A204.1 (cell line): ENCODE data around the gene E2F3.
"Not testable (repeated sequence)": the region's sequence is repeated elsewhere in the genome, so short reads cannot be mapped to it uniquely, and the experiment has no call there.

Source experiments
- FAIRE-seq: peaks from 2 replicates; lab custom pipeline; 2012; peaks lifted over from hg19 to GRCh38; lab: Jason Lieb, UNC

E2F3 gene

DNA sequence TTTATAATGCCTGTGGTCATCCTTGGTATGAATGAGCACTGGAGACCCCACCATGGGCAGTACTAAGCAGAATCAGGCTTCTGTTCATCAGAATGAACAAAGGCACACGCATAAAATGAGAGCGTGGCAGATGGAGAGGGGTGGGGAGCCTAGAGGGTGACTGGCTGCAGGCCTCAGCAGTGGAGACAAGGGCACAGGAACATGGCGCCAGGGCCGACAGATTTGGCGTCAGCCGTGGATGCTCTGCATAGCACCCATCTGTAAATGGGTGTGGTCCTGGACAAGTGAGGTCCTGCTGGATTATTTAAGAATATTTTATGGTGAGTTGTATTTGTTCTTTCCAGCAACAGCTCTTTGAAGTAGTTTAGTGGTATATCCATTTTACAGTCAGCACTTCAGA, 33.1 kb downstream of the E2F3 start:
- FAIRE-seq, result no peak

DNA sequence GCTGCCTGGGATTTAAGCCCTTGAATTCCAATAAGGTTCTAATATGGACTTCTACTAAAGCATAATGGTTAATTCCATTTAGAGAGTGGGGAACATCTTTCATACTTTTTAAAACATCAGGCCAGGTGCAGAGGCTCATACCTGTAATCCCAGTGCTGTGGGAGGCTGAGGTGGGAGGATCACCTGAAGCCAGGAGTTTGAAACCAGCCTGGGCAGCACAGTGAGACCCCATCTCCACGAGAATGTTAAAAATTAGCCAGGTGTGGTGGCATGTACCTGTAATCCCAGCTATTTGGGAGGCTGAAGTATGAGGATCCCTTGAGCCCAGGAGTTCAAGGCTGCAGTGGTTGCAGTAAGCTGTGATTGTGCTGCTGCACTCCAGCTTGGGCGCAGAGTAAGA, 35.0 kb downstream of the E2F3 start:
- no peak for FAIRE-seq

DNA sequence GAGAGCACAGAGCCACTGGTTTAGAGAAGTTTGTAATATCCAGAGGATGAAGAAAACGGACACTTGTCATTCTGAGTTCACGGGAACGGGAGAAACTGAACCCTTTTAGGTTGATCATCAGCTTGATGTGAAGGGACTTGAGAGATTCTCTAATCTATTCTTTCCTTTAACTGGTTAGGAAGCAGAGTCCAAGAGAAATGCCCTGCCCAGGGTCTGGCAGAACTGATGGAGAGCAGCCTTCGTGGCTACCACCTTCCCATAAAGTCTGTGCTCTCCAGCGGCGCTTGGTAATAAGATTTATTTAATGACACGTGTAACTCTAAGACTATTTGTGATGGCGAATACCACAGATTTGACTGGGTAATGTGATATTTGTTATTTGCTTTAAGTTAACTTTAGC, 36.0 kb downstream of the E2F3 start:
- FAIRE-seq, result no peak

DNA sequence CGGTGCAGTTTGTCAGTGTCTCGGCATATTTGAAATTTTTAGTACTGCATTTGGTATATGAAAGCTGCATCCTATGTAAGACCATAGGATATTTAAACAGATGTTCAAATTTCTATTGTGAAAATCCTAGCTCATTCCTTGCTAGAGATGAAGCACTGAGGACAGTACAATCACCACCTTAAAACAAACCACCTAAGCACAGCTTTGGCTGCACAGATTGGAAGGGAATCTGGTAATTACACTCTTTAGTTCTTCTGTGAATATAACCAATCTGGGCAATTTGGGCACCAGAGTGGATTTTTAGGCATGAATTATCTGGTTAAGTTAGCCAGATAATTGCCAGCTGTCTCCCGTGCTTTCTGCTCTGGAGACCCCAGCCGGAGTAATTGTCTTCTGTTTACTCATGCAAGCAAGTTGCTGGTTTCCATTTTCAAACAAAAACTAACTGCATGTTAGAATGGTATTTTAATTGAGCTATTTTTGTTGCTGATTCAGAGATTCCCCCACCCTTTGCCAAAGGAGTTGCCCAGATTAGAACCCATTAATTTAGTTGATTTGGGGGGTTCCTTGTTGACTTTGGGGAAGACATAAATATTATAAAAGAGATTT, 36.9 kb downstream of the E2F3 start:
- FAIRE-seq, result no peak

DNA sequence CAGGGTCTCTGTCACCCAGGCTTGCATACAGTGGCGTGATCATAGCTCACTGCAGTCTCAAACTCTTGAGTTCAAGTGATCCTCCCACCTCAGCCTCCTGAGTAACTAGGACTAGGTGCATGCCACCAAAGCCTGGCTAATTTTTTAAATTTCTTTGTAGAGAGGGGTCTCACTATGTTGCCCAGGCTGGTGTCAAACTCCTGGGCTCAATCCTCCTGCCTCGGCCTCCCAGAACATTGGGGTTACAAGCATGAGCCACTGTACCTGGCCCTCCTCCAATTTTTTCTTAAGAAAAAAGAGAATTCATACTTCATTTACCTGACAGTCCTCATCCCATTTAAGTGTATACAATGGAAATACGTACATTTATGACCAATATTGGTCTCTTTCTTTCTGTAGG, 37.9 kb downstream of the E2F3 start:
- no peak for FAIRE-seq

DNA sequence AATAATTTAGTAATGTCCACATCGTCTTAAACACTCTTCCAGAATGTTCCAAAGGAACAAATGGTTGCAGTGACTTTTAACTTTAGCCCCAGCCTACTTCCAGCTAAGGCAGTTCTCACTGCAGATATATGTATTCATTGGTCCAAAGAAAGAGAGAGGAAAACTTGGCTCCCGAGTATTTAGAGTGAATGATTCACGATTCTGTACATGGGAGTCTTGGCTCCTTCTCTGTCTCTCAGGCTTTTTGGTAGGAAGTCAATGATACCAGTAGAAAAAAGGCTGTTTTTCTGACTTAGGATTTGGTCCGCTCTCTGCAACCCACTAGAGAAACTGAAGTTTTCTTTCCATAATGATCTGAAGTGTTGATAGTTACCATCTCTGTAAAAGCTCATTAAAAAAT, 38.6 kb downstream of the E2F3 start:
- FAIRE-seq, result no peak

DNA sequence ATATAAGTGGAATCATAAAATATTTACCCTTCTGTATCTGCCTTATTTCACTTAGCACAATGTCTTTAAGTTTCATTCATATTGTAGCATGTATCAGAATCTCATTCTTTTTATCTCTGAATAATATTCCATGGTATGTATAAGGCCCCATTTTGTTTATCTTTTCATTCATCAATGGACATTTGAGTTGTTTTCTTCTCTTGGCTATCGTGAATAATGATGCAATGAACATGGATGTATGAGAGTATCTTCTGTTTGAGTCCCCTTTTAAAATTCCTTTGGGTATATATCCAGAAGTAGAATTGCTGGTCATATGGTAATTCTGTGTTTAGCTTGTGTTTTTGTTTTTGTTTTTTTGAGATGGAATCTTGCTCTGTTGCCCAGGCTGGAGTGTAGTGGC, 39.6 kb downstream of the E2F3 start:
- FAIRE-seq, result no peak

DNA sequence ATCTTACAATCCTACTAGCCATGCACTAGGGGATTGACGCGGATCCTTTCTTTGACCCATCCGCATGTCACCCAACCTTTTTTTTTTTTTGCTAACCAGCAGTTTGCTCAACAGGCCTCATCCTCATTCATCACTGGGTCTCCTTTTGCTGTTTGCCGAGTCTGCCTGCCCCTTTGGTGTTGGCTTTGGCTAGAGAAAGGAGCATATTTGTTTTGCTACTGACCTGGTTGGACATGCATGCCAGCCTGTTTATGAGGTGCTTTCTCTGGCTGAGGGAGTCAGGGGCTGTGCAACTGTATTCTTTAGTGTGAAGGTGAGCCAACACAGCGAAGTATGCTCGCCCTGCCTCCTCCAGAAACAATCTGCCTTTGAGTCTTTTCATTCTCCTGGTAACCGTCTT, 40.2 kb downstream of the E2F3 start:
- FAIRE-seq, result no peak

DNA sequence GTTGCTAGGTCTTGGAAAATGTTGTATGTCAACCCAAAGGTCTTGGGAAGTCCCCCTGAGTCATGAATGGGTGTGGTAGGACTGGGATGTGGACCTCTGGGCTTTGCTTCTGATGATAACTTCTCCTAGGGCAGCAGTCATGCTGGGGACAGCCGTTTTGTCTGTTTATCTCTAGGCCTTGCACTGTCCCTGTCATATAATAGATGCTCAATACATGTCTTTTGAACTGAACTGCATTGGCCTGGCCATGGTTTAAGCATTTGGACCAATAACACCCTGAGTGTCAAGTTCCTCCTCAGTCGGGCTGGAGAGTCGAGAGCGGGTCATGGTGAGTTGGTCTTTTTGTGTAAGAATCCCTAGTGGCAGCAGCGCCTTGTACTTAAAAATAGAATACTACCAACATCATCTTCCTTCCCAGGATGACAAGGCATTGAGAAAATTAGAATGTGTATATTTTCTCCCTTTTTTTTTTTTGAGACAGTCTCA, 43.1 kb downstream of the E2F3 start:
- no peak for FAIRE-seq

DNA sequence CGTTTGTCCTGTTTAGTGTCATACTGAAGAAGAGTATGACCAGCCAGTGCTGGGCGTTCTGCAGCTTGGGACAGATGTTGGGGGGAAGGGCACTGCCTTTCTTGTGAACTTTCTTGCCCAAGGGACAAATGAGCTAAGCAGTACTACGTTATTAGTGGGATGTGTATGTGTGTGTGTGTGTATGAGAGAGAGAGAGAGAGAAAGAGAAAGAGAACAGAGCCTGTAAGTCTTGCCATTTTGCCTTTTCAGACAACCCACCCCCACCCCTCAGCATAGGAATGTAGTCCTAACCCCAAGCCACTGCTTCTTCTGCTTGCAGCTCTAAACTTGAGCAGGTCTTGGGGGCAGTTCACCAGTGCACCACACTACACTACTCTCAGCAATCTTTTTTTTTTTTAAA, 45.5 kb downstream of the E2F3 start:
- no peak for FAIRE-seq

DNA sequence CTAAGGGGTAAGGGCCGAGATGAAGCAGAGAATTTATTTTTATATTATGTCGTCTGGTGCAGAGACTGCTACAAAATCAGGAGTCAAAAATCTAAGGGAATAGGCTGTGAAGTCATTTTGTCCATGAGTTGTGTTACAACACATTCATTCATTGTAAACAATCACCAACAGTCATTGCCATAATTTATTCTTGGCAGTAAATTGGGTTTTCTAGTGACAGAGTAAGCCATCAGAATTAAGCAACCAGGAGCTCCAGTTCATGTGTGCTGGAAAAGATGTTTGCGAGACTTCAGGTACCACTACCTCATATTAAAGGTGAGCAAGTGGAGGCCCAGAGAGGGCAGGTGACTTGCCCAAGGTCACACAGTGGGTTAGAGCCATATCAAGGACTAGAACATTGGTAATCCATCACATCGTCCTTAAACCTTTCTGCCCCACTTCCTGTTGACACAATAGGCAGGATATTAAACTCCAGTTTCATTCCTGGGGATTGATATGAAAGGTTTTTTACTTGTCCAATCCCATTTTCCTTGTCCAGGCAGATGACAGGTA, 46.0 kb downstream of the E2F3 start:
- FAIRE-seq, result no peak

DNA sequence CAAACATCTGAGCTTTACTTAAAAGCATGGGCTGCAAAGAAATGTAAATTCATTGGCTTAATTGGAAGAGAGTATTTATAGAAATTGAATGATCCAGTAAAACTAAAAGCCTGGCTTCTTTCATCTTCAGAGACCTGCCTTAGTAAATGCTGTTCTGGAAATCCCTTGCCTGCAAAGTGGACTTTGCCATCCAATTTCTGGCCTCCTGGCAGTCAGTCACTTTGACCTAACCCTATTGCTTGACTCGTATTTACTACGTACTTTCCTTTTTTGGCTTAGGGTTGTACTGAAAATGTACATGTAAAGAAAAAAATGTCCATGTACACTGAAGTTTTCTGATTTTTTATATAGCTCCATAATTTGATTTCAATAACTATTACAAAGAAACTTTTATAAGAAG, 47.1 kb downstream of the E2F3 start:
- FAIRE-seq, result no peak

DNA sequence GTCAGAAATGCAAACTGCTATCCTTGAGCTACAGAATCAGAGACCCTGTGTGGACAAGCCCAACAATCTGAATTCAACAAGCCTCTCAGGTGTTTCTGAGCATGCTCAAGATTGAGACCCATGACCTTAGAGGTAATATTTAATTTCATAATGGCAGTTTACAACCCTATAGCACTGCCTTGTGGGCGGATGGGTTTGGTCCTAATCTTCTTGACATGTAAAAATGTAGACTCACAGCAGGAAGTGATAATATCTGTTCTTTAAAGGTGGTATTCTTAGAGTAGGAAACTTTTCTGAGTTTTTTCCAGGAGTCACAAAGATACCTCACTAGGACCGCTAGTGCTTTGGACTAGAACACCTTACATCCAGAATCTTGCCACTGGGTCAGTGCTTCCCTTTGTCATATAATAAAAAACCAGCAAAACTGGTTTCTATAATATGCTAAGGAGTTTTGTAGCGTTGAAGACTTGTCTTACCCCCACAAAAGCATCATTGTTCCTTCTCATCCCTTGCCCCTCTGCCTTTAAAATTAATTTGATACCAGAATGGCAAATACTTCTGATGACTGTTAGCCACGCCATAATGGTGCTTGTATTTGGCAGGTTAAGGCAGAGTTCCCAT, 52.6 kb downstream of the E2F3 start:
- FAIRE-seq, result no peak

DNA sequence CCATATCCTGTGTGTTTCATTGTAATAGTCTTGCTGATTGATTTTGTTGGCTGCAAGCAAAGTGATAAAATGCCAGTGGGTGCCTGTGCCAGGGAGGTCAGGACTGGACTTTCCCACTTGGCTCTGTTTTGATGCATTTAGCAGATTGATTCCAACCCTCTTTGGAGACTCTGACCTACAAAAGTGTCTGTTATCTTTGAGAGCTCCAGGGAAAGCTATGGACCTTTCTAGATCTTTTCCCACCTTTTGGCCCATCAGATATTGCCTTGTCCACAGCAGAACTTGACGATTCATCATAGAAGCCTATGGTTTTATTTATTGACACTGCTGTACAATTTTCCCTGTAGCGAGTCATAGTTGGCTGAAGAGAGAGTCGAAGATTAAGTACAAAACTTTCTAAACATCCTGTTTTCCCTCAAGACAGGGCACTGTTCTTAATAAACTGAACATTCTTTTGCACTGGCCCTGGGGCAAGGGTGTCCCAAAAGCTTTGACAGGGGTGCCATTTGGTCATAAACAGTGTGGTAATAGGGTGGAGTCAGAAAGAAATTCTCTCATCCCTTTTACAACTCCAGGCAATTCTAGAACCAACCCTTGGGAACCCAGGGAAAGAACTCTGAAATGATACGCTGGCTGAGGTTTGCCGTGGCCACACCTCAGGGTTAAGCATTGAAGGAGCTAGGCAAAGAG, 53.7 kb downstream of the E2F3 start:
- FAIRE-seq, result no peak

DNA sequence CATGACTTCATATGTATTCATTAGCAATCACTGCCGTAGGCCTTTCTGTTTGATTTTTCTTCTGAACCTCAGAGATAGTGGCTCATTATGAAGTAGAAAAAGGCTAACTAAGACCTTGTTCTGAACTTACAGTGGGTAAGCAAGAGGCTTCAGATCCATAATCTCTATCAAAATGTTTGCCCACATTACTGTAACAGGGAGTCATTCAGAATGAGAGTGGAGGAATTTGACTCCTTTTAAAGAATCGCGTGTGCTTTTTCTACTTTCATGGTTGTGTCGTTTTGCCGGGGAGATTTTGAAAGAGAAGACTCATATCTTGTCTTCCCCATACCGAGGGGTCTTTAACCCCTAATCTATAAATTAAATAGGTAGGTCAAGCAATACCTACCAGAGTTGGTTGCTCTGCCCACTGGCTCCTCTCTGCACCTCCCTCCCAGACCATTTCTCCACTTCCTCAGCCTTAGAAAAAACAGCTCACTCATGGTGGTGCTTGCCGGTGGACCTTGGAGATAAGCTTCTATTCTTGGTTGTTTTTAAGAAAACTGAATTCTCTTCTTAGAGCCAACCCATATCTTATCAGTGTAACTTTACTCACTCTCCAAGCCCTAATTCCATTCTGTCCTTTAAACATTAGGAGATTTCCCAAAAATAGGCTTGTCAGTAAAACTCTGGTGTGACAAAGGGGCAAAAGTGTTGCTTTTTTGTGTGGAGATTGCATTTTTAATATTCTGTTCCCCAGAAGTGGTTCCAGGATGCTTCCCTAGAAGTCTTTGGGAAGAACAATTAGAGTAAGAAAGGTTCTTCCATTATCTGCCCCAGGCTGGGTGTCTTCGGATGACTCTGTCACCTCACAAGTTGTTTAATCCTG, 56.6 kb downstream of the E2F3 start:
- no peak for FAIRE-seq

DNA sequence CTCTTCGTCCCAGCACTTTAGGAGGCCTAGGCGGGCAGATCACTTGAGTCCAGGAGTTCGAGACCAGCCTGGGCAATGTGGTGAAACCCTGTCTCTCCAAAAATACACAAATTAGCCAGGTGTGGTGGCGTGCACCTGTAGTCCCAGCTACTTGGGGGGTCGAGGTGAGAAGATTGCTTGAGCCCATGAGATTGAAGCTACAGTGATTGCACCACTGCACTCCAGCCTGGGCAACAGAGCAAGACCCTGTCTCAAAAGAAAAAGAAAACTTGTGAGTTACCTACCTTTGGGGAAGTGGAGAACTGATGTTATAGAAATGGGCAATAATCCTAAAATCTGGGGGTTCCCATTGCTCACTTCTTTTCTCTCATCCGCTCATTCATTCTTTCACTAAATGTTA, 58.0 kb downstream of the E2F3 start:
- no peak for FAIRE-seq

DNA sequence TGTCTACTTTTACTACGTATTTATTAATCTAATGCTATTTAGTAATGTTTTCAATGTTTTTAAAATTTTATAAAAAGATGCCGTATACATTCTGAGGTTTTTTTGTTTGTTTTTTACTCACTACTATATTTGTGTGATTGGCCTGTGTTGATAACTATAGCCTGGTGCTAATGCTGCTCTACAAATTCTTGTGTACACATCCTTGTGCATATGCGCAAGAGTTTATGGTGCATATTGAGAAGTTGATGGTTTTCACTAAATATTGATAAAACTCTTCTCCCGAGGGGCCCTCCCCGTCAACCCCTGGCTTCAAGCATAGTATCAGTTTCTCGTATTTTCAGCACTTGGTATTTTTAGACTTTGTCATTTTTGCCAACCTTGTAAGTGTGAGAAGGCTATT, 59.9 kb downstream of the E2F3 start:
- no peak for FAIRE-seq

DNA sequence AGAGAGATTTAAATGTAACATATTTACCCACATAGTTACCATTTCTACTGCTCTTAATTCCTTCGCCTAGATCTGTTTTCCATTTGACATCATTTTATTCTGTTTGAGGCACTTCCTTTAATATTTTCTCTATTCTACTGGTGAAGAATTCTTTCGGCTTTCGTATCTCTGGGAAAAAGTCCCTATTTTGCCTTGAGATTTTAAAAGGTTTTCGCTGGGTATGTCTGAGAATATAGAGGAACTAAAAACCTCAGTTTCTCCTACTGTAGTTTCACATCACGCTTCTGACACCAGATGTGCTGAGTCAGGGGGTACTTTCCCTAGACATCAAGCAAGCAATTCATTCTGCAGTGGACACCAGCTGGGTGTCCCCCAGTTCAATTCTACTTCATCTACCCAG, 61.7 kb downstream of the E2F3 start:
- FAIRE-seq, result no peak

DNA sequence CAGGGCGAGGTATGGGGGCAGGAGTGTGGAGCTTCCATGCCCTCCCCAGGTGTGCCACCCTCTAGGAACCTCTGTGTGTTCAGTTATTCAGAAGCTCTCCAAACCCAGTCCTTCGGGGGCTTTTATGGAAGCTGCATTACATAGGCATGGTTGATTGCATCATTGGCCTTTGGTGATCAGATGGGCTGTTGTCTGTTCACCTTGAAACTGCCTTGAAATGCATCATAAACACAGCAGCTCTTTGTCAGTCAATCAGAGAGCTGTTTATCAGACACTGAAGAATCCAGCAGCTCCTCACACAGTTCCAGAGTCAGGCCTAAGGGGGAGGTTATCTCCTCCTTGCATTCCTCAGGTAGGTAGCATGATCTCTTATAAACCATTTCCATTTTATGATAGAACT, 62.4 kb downstream of the E2F3 start:
- no peak for FAIRE-seq

DNA sequence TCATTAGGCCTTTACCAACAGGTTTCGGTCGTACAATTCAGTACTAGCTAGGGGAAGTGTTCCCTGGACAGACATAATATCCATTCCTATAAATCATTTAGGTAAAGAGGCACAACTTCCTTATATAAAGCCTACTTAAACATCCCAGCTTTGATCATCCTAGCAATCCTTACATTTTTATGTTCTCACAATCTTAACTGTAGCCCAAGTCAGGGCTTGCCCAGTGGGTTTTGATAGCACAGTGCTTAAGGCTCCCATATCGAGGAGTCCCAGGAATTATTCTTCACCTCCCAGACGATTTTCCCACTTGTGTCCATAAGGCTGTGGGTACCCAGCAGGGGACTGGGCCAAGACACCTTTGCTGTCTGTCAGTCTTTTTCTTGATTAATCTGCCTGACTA, 63.2 kb downstream of the E2F3 start:
- FAIRE-seq, result no peak

DNA sequence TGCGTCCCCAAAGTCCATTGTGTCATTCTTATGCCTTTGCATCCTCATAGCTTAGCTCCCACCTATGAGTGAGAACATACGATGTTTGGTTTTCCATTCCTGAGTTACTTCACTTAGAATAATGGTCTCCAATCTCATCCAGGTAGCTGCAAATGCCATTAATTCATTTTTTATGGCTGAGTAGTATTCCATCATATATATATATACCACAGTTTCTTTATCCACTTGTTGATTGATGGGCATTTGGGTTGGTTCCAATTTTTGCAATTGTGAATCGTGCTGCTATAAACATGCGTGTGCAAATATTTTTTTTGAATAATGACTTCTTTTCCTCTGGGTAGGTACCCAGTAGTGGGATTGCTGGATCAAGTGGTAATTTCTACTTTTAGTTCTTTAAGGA, 63.9 kb downstream of the E2F3 start:
- FAIRE-seq, result not testable (repeated sequence)

DNA sequence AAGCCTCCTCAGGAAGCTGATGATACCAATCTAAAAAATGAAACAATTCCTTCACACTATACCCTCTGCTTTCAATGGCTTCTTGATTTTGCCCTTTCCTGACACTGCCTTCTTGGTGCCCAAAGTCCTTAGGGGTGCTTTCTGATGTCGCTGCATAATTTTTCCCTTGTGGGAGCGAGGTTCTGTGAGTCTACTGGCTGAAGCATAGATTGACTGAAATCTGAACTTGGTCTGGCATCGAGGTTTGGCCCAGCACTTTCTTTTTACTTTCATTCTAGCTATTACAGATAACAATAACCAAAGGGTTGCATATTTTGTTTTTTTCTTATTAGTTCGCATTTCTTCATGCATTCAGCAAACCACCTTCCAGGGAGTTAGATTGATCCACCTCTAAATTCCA, 65.8 kb downstream of the E2F3 start:
- FAIRE-seq, result no peak

DNA sequence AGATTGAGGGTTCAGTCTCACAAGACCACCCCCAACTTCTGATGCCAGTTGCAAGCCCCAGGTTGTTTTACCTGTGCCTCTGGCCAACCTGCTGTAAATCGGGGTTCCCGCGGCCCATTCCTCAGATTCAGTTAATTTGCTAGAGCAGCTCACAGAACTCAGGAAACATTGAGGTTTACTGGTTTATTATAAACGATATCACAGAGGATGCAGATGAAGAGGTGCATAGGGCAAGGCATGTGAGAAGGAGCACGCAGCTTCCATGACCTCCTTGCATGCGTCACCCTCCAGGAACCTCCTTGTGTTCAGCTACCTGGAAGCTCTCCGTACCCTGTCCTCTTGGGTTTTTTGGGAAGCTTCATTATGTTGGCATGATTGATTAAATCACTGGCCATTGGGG, 66.5 kb downstream of the E2F3 start:
- FAIRE-seq, result no peak
